ENCODE data around the gene CMTM2. TPM values are rescaled to one million over a fixed set of nuclear protein-coding genes. Genes with fewer than 3 reads are reported as not detected.
A peak's percentile ranks its signal among the peaks of the same experiment; 100 is the strongest.

CMTM2 gene
- polyA plus RNA-seq, 1 donor = 0.25 TPM

- no peak for DNase-seq
- no CpG with 5 or more reads among the region's 2 CpGs for WGBS (ENCODE audit: insufficient coverage, low lambda C conversion rate)
- Histone ChIP-seq H3K4me1 (ENCODE audit: control insufficient read depth, insufficient read depth, low read length) (peaks cover 7% of the 10 kb centered on the region), H3K27me3 (ENCODE audit: control insufficient read depth, insufficient read depth, low read length) (no peaks in the 10 kb centered on the region), H3K9me3 (ENCODE audit: control insufficient read depth, low read depth, low read length) (peaks cover 4% of the 10 kb centered on the region), H3K27ac (ENCODE audit: low read length) (no peak overlapping the region), H3K4me3 (ENCODE audit: low read length) (no peak overlapping the region), H3K36me3 (ENCODE audit: control insufficient read depth, insufficient read depth, low read length) (peaks cover 15% of the 10 kb centered on the region)
Measured at GRCh38 chr16:66568355-66568754, 10.9 kb upstream of the CMTM2 start.

GRCh38 chr16:66569131-66569530, 10.1 kb upstream of the CMTM2 start:
- Histone ChIP-seq H3K4me3 (ENCODE audit: low read length) (no peak overlapping the region), H3K4me1 (ENCODE audit: control insufficient read depth, insufficient read depth, low read length) (peaks cover 7% of the 10 kb centered on the region), H3K27ac (ENCODE audit: low read length) (no peak overlapping the region), H3K9me3 (ENCODE audit: control insufficient read depth, low read depth, low read length) (peaks cover 4% of the 10 kb centered on the region), H3K27me3 (ENCODE audit: control insufficient read depth, insufficient read depth, low read length) (no peaks in the 10 kb centered on the region), H3K36me3 (ENCODE audit: control insufficient read depth, insufficient read depth, low read length) (peaks cover 15% of the 10 kb centered on the region)
- DNase-seq = no peak
- 89% methylated on average over 1 of the region's 1 CpG for WGBS (ENCODE audit: insufficient coverage, low lambda C conversion rate)

GRCh38 chr16:66569827-66570405, 9.3 kb upstream of the CMTM2 start:
- WGBS (ENCODE audit: insufficient coverage, low lambda C conversion rate) = 29% methylated on average over 1 of the region's 3 CpGs
- Histone ChIP-seq H3K27ac (ENCODE audit: low read length) (peak overlapping the region; percentile 52), H3K4me3 (ENCODE audit: low read length) (no peak overlapping the region), H3K9me3 (ENCODE audit: control insufficient read depth, low read depth, low read length) (peaks cover 4% of the 10 kb centered on the region), H3K27me3 (ENCODE audit: control insufficient read depth, insufficient read depth, low read length) (no peaks in the 10 kb centered on the region), H3K36me3 (ENCODE audit: control insufficient read depth, insufficient read depth, low read length) (peaks cover 13% of the 10 kb centered on the region), H3K4me1 (ENCODE audit: control insufficient read depth, insufficient read depth, low read length) (peaks cover 7% of the 10 kb centered on the region)
- DNase-seq = peak; percentile 70 to 88

GRCh38 chr16:66572356-66572755, 6.9 kb upstream of the CMTM2 start:
- H3K9me3 ChIP-seq (ENCODE audit: control insufficient read depth, low read depth, low read length) = no peaks in the 10 kb centered on the region
- no peak for DNase-seq
- H3K27ac ChIP-seq (ENCODE audit: low read length) = no peak overlapping the region
- H3K4me3 ChIP-seq (ENCODE audit: low read length) = no peak overlapping the region
- no peaks in the 10 kb centered on the region for H3K36me3 ChIP-seq (ENCODE audit: control insufficient read depth, insufficient read depth, low read length)
- peaks cover 7% of the 10 kb centered on the region for H3K4me1 ChIP-seq (ENCODE audit: control insufficient read depth, insufficient read depth, low read length)
- H3K27me3 ChIP-seq (ENCODE audit: control insufficient read depth, insufficient read depth, low read length) = no peaks in the 10 kb centered on the region
- no CpG with 5 or more reads among the region's 2 CpGs for WGBS (ENCODE audit: insufficient coverage, low lambda C conversion rate)

GRCh38 chr16:66574081-66574480, 5.2 kb upstream of the CMTM2 start:
- Histone ChIP-seq H3K9me3 (ENCODE audit: control insufficient read depth, low read depth, low read length) (no peaks in the 10 kb centered on the region), H3K27me3 (ENCODE audit: control insufficient read depth, insufficient read depth, low read length) (peaks cover 16% of the 10 kb centered on the region), H3K4me1 (ENCODE audit: control insufficient read depth, insufficient read depth, low read length) (peaks cover 12% of the 10 kb centered on the region), H3K4me3 (ENCODE audit: low read length) (no peak overlapping the region), H3K36me3 (ENCODE audit: control insufficient read depth, insufficient read depth, low read length) (no peaks in the 10 kb centered on the region), H3K27ac (ENCODE audit: low read length) (no peak overlapping the region)
- no peak for DNase-seq
- WGBS (ENCODE audit: insufficient coverage, low lambda C conversion rate) = 88% methylated on average over 1 of the region's 1 CpG

- no peak overlapping the region for H3K27ac ChIP-seq (ENCODE audit: low read length)
- H3K4me1 ChIP-seq (ENCODE audit: control insufficient read depth, insufficient read depth, low read length) = peaks cover 9% of the 10 kb centered on the region
- H3K9me3 ChIP-seq (ENCODE audit: control insufficient read depth, low read depth, low read length) = no peaks in the 10 kb centered on the region
- WGBS (ENCODE audit: insufficient coverage, low lambda C conversion rate) = no CpG with 5 or more reads among the region's 3 CpGs
- DNase-seq = no peak
- peaks cover 21% of the 10 kb centered on the region for H3K27me3 ChIP-seq (ENCODE audit: control insufficient read depth, insufficient read depth, low read length)
- no peaks in the 10 kb centered on the region for H3K36me3 ChIP-seq (ENCODE audit: control insufficient read depth, insufficient read depth, low read length)
- H3K4me3 ChIP-seq (ENCODE audit: low read length) = no peak overlapping the region
Measured at GRCh38 chr16:66574531-66574930, 4.7 kb upstream of the CMTM2 start.

- Histone ChIP-seq H3K4me3 (ENCODE audit: low read length) (no peak overlapping the region), H3K27ac (ENCODE audit: low read length) (no peak overlapping the region), H3K27me3 (ENCODE audit: control insufficient read depth, insufficient read depth, low read length) (peaks cover 24% of the 10 kb centered on the region), H3K4me1 (ENCODE audit: control insufficient read depth, insufficient read depth, low read length) (peaks cover 7% of the 10 kb centered on the region), H3K36me3 (ENCODE audit: control insufficient read depth, insufficient read depth, low read length) (no peaks in the 10 kb centered on the region), H3K9me3 (ENCODE audit: control insufficient read depth, low read depth, low read length) (no peaks in the 10 kb centered on the region)
- no peak for DNase-seq
- WGBS (ENCODE audit: insufficient coverage, low lambda C conversion rate) = no CpG with 5 or more reads among the region's 3 CpGs
Measured at GRCh38 chr16:66575060-66575459, 4.2 kb upstream of the CMTM2 start.

GRCh38 chr16:66576296-66576695, 3.0 kb upstream of the CMTM2 start:
- Histone ChIP-seq H3K9me3 (ENCODE audit: control insufficient read depth, low read depth, low read length) (no peaks in the 10 kb centered on the region), H3K4me3 (ENCODE audit: low read length) (no peak overlapping the region), H3K27me3 (ENCODE audit: control insufficient read depth, insufficient read depth, low read length) (peaks cover 25% of the 10 kb centered on the region), H3K27ac (ENCODE audit: low read length) (no peak overlapping the region), H3K36me3 (ENCODE audit: control insufficient read depth, insufficient read depth, low read length) (no peaks in the 10 kb centered on the region), H3K4me1 (ENCODE audit: control insufficient read depth, insufficient read depth, low read length) (peaks cover 7% of the 10 kb centered on the region)
- WGBS (ENCODE audit: insufficient coverage, low lambda C conversion rate) = no CpG with 5 or more reads among the region's 5 CpGs
- DNase-seq = no peak

- DNase-seq = no peak
- Histone ChIP-seq H3K4me3 (ENCODE audit: low read length) (no peak overlapping the region), H3K27ac (ENCODE audit: low read length) (no peak overlapping the region), H3K36me3 (ENCODE audit: control insufficient read depth, insufficient read depth, low read length) (no peaks in the 10 kb centered on the region), H3K27me3 (ENCODE audit: control insufficient read depth, insufficient read depth, low read length) (peaks cover 25% of the 10 kb centered on the region), H3K9me3 (ENCODE audit: control insufficient read depth, low read depth, low read length) (no peaks in the 10 kb centered on the region), H3K4me1 (ENCODE audit: control insufficient read depth, insufficient read depth, low read length) (peaks cover 9% of the 10 kb centered on the region)
- WGBS (ENCODE audit: insufficient coverage, low lambda C conversion rate) = no CpG with 5 or more reads among the region's 4 CpGs
Measured at GRCh38 chr16:66580605-66581209, 1.4 kb downstream of the CMTM2 start.

GRCh38 chr16:66581246-66581952, 2.1 kb downstream of the CMTM2 start:
- Histone ChIP-seq H3K36me3 (ENCODE audit: control insufficient read depth, insufficient read depth, low read length) (no peaks in the 10 kb centered on the region), H3K4me3 (ENCODE audit: low read length) (no peak overlapping the region), H3K27ac (ENCODE audit: low read length) (peak overlapping the region; percentile 36), H3K4me1 (ENCODE audit: control insufficient read depth, insufficient read depth, low read length) (peaks cover 9% of the 10 kb centered on the region), H3K9me3 (ENCODE audit: control insufficient read depth, low read depth, low read length) (no peaks in the 10 kb centered on the region), H3K27me3 (ENCODE audit: control insufficient read depth, insufficient read depth, low read length) (peaks cover 25% of the 10 kb centered on the region)
- DNase-seq = peak; percentile 47 to 70
- WGBS (ENCODE audit: insufficient coverage, low lambda C conversion rate) = no CpG with 5 or more reads among the region's 3 CpGs
